HG02884 (cell line): ENCODE data around the gene USP13.
A peak's percentile ranks its signal among the peaks of the same experiment; 100 is the strongest.

Source experiments
- ATAC-seq: cut with Tn5 transposase; IDR thresholded peaks from one replicate; pipeline ENCODE4 v1.9.1; 2021; ENCODE audit warnings: mild to moderate bottlenecking, moderate library complexity; ENCODE audit not compliant: unreplicated experiment

Gene USP13

GRCh38 chr3:179695672-179696313 lies 43.0 kb downstream of the USP13 start:
- no peak for ATAC-seq

GRCh38 chr3:179697736-179698332 lies 45.0 kb downstream of the USP13 start:
- ATAC-seq, result no peak

GRCh38 chr3:179700716-179701115 lies 47.9 kb downstream of the USP13 start:
- ATAC-seq, result no peak

- no peak for ATAC-seq
These were observed 48.5 kb downstream of the USP13 start for GRCh38 chr3:179701176-179701827.

GRCh38 chr3:179702271-179702947 lies 49.6 kb downstream of the USP13 start:
- no peak for ATAC-seq

- no peak for ATAC-seq
These were observed 51.0 kb downstream of the USP13 start for GRCh38 chr3:179703816-179704215.

GRCh38 chr3:179706233-179706632 lies 53.4 kb downstream of the USP13 start:
- no peak for ATAC-seq

- no peak for ATAC-seq
These were observed 57.2 kb downstream of the USP13 start for GRCh38 chr3:179710079-179710478.

GRCh38 chr3:179713643-179714090 lies 60.8 kb downstream of the USP13 start:
- ATAC-seq, result no peak

GRCh38 chr3:179715582-179715981 lies 62.7 kb downstream of the USP13 start:
- ATAC-seq, result no peak

GRCh38 chr3:179716226-179716625 lies 63.4 kb downstream of the USP13 start:
- ATAC-seq, result no peak

GRCh38 chr3:179716811-179717210 lies 64.0 kb downstream of the USP13 start:
- peak; percentile 67 for ATAC-seq

- peak; percentile 22 for ATAC-seq
These were observed 64.4 kb downstream of the USP13 start for GRCh38 chr3:179717219-179717618.

GRCh38 chr3:179719048-179719734 lies 66.4 kb downstream of the USP13 start:
- no peak for ATAC-seq

GRCh38 chr3:179720196-179720595 lies 67.4 kb downstream of the USP13 start:
- no peak for ATAC-seq

GRCh38 chr3:179723617-179724016 lies 70.8 kb downstream of the USP13 start:
- ATAC-seq, result no peak

- ATAC-seq, result no peak
These were observed 73.3 kb downstream of the USP13 start for GRCh38 chr3:179726075-179726699.

GRCh38 chr3:179729086-179729485 lies 76.2 kb downstream of the USP13 start:
- no peak for ATAC-seq

- no peak for ATAC-seq
These were observed 77.1 kb downstream of the USP13 start for GRCh38 chr3:179729981-179730380.

GRCh38 chr3:179730506-179730905 lies 77.7 kb downstream of the USP13 start:
- no peak for ATAC-seq

- no peak for ATAC-seq
These were observed 78.7 kb downstream of the USP13 start for GRCh38 chr3:179731544-179731943.
